HG03280 (cell line): ENCODE results near the gene PSORS1C2.
"Not testable (repeated sequence)": the region's sequence is repeated elsewhere in the genome, so short reads cannot be mapped to it uniquely, and the experiment has no call there.

Experiments used
- ATAC-seq: cut with Tn5 transposase; IDR thresholded peaks from one replicate; pipeline ENCODE4 v1.9.1; 2021; ENCODE audit warnings: mild to moderate bottlenecking, moderate library complexity; ENCODE audit not compliant: unreplicated experiment

PSORS1C2 gene

DNA sequence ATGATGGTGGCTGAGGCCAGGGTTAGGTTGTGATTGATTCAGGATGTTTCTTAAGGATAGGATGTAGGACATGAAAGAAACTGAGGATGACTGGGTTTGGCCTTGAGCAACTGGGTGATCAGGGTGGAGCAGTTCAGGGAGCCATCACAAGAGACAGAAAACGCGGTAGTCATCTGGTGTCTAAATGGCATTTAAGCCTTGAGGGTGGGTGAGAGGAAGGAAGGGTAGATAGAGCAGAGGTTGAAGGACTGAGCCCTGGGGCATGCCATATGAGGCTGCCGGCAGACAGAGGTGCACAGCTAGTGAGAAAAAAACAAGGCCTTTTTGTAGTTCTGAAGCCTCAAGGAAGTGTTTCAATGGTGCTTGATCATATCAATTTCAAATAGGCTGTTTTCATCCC, 29.7 kb upstream of the PSORS1C2 start:
- ATAC-seq: no peak

GRCh38 chr6:31165986-31166385, 27.1 kb upstream of the PSORS1C2 start:
- no peak for ATAC-seq

DNA sequence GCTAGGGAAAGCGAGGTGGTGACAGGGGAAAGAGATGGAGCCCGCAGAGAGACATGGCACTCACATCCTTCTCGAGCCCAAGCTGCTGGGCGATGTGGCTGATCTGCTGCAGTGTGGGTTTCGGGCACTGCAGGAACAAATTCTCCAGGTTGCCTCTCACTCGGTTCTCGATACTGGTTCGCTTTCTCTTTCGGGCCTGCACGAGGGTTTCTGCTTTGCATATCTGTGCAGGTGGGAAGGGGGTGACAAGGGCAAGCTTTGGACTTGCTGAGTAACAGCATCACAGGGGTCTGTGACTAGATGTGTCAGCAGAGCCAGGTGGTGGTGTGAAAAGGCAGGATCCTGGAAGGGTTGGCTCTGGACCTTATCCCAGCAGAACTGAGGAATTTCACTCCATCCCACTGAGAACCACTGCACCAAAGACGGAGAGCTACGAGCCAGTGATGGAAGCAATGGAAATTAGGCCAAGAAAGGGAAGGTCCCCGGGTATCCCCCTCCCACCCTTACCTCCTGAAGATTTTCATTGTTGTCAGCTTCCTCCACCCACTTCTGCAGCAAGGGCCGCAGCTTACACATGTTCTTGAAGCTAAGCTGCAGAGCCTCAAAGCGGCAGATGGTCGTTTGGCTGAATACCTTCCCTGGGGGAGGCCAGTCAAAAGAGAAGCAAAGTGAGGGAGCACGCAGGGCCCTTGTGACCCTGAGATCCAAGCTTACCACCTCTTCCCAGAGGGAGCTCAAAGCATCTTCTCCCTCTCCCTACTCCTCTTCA, 26.4 kb upstream of the PSORS1C2 start:
- peak; percentile 62 for ATAC-seq

GRCh38 chr6:31164475-31165063, 25.7 kb upstream of the PSORS1C2 start:
- not testable (repeated sequence) for ATAC-seq

- ATAC-seq: no peak
These were observed 25.1 kb upstream of the PSORS1C2 start for GRCh38 chr6:31163922-31164321.

- ATAC-seq: no peak
These were observed 23.7 kb upstream of the PSORS1C2 start for GRCh38 chr6:31162463-31163165.

DNA sequence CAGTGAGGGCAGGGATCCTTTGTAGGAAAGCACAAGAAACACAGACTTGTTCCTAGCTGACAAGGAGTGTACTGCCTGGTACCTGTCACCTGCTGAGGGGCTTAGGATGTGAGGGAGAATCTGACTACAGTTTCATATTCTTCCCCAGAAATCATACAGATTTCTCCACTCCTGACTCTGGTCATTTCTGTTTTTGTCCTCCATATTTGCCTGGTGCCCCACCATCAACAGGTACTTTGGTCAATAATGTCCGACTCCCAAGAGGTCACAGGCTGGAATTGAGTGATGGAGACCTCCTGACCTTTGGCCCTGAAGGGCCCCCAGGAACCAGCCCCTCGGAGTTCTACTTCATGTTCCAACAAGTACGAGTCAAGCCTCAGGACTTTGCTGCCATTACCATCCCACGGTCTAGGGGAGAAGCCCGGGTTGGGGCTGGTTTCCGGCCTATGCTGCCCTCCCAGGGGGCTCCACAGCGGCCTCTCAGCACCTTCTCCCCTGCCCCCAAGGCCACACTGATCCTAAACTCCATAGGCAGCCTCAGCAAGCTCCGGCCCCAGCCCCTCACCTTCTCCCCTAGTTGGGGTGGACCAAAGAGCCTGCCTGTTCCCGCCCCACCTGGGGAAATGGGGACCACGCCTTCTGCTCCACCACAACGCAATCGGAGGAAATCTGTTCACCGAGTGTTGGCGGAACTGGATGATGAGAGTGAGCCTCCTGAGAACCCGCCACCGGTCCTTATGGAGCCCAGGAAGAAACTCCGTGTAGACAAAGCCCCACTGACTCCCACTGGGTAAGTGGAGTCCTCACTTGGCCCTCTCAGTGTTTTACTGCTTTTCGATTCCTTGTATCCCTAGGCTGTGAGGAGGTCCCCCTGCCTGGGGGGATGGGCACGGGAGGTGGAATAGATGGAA, 22.6 kb upstream of the PSORS1C2 start:
- no peak for ATAC-seq

GRCh38 chr6:31158863-31159855, 20.3 kb upstream of the PSORS1C2 start:
- ATAC-seq: no peak

DNA sequence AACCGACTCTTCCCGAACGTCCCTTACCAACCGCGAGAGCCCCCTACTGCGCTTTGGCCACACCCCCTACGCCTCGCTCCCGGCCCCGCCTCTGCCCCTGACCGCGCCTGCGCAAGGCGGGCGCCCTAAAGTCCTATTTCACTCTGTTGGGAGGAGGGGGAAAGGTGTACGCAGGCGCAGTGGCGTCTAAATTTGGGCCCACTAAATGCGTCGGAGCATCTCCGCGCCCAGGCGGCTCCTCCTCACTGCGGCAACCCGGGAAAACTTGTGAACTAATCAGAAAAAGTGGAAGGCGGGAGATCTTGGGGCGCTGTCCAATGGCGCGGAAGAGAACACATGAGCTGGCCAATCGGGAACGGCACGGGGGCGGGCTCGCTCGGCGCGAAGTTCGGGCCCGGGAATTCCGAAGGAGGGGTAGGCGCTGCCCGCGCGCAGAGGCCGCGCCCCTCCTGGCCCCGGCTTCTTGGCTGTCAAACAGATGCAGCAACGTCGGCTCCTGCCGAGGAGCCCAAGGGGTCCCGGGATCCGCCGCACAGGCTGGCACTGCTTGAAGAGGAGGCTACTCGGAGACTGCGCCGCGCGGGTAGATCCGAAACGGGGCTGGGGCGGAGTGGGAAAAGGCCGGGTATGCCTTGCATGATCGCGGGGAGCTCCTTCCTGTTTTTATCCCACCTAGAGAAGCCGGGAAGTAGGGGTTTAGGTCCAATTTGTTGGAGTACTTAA, 19.4 kb upstream of the PSORS1C2 start, which contains the start of gene TCF19:
TCF19 (plus strand) TSS at position 450 of the 723 bp plus-strand sequence. CDS start 881 bp downstream, outside the sequence.
- peak; percentile 89 for ATAC-seq

GRCh38 chr6:31157513-31158139, 18.8 kb upstream of the PSORS1C2 start, which contains the start of gene CCHCR1:
Gene CCHCR1, minus strand, starts transcription at chr6:31157802. Its CDS starts 202 bp downstream, at chr6:31157600.
- no peak for ATAC-seq

- ATAC-seq: no peak
These were observed 17.8 kb upstream of the PSORS1C2 start for GRCh38 chr6:31156641-31157040.

GRCh38 chr6:31154436-31154835, 15.6 kb upstream of the PSORS1C2 start:
- no peak for ATAC-seq

DNA sequence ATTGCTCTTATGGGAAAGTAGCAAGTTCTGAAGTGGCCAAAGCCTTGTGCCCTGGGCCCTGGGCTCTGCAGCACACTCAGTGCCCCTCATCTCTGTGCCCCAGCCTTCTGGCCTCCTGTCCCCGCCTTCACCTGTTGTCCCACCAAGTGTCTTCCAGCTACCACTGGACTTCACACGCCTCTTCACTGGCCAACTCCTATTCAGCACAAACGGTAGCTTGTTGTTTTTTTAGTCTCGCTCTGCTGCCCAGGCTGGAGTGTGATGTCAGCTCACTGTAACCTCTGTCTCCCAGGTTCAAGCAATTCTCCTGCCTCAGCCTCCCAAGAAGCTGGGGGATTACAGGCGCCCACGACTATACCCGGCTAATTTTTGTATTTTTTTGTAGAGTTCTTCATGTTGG, 13.9 kb upstream of the PSORS1C2 start:
- ATAC-seq: no peak

DNA sequence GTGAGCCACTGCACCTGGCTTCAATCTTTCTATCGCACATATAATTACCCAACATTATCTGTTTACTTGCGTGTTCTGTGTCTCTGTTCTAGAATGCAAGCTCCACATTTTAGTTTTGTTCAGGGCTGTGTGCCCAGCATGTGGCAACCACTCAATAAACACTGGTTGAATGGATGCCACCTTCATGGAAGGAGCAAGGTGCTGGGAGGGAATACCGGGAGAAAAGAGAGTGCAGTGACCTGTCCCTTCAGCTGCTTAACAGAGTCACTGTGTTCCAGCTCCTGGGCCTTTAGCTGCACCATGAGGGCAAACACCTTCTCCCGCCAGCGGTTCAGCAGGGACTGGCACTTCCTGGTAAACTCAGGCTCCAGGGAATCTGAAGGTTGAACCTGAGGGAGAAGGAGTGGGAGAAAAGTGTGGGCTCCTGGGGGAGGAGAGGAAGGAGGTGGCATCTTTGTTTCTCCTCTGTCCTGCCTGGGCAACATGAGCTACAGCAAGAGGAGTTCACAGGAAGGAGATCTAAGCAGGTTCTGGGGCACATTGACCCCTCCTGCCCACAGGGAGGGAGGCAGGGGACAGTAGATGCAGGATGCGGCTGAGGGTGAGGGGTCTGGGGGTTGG, 11.1 kb upstream of the PSORS1C2 start:
- ATAC-seq: no peak

DNA sequence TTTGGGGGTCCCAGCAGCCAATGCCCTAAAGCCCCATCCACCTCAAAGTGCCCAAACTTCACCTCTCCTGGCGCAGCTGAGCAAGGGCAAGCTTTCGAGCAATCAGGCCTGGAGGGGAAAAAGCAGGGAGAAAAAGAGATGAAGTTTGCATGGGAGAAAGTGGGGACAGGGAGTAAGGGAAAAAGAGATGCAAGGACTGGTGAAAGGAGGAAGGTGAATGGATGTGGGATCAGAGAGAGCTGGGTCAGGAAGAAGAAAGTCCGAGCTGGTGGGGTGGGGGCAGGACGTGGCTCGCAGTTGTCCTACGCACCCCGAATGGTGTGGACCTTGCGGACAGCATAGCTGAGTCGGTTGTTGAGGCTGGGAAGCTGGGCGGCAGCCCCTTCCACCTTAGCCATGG, 6.5 kb upstream of the PSORS1C2 start:
- no peak for ATAC-seq

DNA sequence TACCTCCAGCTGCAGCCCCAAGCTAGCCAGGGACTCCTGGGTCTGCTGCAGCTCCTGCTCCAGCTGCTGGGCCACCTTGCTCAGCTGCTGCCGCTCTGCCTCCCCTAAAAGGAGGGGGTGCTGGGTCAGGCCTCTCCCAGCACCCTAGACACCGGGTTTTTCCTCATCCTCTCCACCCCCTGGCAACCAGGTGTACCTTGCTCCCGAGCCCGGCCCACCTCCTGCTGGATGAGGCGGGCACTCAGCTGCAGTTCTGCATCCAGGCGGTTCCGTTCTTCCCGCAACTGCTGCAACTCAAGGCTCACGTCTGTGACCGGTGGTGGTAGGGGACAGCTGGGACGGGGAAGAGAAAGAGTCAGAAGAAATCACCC, 6.1 kb upstream of the PSORS1C2 start:
- no peak for ATAC-seq

- ATAC-seq: no peak
These were observed 5.6 kb upstream of the PSORS1C2 start for GRCh38 chr6:31144296-31144969.
